ENCODE data around the gene ZNF208.
A peak's percentile ranks its signal among the peaks of the same experiment; 100 is the strongest.
"Not testable (repeated sequence)": the region's sequence is repeated elsewhere in the genome, so short reads cannot be mapped to it uniquely, and the experiment has no call there.

The ZNF208 gene

GRCh38 chr19:22010437-22011143 is at the start of gene ZNF208:
Gene ZNF208, minus strand, starts transcription at chr19:22010943. Its CDS starts 149 bp downstream, at chr19:22010794.
- DNase-seq = not testable (repeated sequence)

DNA sequence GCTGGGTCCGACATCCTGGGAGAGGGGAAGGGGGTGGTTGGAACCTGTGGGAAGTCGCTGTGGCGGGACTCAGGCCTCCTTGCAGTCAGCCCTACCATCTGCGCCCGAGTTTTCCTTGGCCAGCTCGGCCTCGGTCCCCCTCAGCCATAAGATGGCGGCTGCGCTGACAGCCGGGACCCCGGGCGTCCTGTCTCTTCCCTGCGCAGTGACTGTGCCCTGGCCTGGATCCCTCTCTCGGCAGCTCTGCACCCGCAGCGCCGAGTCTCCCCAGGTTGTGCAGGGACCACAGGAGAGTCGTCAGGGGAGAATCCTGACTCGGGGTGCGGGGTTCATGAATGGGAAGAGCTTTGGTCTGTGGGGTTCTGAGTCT is 41.9 kb upstream of the ZNF208 start:
- DNase-seq = peak; percentile 16

GRCh38 chr19:22041151-22041550 is 30.4 kb upstream of the ZNF208 start:
- DNase-seq = not testable (repeated sequence)

- no peak for DNase-seq
These were observed 19.9 kb upstream of the ZNF208 start for GRCh38 chr19:22030680-22031079.

DNA sequence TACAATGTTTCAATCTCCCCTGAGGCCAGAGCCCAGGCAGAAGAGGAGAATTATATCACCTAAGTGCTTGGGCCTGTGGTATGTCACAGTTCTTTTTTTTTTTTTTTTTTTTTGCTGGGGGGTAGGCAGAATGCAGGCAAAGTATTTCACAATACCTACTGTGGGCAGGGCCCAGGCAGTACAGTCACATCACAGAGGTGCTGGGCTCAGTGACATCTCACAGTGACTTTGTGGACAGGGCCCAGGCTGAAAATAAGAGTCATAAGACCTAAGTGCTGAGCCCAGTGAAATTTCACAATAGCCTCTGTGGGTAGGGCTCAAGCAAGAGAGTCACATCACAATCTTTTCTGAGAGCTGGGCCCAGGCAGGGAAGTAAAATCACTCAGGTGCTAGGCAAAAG is 15.9 kb upstream of the ZNF208 start:
- DNase-seq = no peak

DNA sequence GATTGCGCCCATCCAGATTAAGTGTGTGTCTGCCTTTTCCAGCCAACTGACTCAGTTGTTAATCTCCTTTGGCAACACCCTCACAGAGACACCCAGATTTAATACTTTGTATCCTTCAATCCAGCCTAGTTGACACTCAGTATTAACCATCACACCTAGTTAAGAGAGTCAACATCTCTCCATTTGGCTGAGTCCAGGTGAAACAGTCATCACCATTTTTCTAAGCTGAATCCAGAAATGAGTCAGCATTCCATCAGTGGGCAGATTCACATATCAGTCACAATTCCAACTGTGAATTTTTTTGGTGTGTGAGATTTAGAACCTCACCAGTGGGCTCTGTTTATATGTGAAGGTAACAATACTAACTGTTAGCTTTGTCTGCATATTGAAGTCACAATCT is 14.8 kb upstream of the ZNF208 start:
- DNase-seq = not testable (repeated sequence)

DNA sequence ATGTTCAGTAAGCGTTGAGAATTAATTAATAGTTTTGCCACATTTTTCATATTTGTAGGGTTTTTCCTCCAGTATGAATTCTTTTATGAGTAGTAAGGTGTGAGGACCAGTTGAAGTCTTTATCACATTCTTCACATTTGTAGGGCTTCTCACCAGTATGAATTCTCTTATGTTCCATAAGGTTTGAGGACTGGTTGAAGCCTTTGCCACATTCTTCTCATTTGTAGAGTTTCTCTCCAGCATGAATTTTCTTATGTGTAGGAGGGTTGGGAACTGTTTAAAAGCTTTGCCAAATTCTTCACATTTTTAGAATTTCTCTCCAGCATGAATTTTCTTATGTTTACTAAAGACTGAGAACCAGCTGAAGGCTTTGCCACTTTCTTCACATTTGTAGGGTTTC is 40.3 kb downstream of the ZNF208 start:
- DNase-seq = no peak

DNA sequence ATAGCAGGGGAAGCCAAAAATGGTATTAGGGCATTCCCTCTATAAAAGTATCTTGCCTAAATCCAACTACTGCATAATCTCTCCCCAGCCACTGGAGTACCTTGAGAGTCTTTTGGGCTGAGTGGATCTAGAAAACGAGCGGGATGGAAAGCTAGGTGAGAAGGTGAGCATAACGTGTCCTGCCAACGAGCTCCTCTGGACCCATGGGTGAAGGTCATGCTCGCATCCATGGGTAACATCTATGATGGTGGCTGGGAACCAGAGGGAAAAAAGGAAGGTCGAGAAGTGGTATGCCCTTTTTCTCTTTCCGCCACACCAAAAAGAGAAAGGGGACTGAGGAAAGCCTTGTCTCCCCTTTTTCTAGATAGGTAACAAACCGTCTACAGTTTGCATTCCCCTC is 63.0 kb downstream of the ZNF208 start:
- DNase-seq = no peak

GRCh38 chr19:21940684-21941083 is 70.1 kb downstream of the ZNF208 start:
- no peak for DNase-seq

- DNase-seq = no peak
These were observed 76.2 kb downstream of the ZNF208 start for GRCh38 chr19:21934593-21934992.

DNA sequence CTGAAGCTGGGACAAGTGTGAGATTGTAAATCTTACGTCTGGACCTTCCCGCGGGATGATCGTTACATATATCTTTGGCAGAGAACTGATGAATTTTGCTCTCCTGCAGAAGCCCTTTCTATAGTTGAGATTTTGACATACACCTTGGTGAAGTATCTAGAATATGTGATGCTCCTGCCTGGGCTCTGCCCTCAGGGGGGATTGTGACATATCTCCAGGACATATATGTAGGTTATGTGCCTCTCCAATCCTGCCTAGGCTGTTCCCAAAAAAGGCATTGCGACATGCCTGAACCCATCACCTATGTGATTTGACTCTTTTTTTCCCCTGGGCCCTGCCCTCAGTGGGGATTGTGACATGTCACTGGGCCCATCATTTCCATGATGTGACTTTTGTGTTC is 76.6 kb downstream of the ZNF208 start:
- DNase-seq = no peak

DNA sequence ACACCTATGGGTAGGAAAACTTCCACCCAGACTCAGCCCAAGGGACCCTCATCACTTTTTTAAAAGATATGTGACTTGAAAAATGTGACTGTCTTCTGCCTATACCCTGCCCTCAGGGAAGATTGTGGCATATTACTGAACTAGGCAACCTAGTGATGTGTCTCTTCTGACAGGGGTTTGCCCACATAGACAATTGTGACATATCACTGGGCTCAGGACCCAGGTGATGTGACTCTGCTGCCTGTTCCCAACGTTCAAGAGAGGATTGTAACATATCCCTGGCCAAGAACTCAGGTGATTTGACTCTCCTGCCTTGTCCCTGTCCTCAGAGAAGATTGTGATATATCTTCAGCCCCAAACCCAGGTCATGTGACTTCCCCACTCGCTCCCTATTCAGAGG is 88.5 kb downstream of the ZNF208 start:
- no peak for DNase-seq

DNA sequence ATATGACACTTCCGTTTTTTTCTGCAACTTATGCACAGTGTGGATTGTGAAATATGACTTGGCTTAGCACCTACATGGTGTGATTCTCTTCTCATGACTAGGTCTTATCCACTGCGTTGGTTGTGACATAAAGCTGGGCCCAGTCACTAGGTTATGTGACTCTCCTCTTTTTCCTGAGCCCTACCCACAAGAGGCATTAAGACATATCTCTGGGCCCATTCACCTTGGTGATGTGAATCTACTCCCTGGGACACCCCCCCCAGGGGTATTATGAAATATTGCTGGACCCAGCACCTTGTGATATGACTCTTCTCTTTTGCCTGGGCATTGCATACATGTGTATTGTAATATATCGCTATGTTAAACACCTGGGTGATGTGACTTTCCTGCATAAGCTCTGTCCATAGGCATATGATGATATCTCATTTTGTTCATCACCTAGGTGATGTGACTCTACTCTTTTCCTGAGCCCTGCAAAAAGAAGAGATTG is 89.0 kb downstream of the ZNF208 start:
- no peak for DNase-seq

DNA sequence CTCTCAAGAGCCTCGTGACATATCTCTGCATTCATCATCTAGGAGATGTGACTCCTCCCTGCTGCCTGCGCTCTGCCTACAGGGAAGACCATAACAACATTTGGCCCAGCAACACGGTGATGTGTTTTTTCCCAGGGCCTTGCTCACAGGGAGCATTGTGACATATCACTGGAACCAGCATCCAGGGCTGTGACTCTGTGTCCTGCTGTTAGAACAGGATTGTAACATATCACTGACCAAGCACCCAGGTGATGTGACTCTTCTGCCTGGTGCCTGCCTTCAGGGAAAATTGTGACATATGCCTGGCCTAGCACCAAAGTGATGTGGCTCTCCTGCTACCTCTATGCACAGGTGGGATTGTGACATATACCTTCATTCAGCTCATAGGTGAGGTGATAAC is 95.3 kb downstream of the ZNF208 start:
- no peak for DNase-seq

- no peak for DNase-seq
These were observed 98.1 kb downstream of the ZNF208 start for GRCh38 chr19:21912654-21913053.

GRCh38 chr19:21910318-21910717 is 100.4 kb downstream of the ZNF208 start:
- no peak for DNase-seq

DNA sequence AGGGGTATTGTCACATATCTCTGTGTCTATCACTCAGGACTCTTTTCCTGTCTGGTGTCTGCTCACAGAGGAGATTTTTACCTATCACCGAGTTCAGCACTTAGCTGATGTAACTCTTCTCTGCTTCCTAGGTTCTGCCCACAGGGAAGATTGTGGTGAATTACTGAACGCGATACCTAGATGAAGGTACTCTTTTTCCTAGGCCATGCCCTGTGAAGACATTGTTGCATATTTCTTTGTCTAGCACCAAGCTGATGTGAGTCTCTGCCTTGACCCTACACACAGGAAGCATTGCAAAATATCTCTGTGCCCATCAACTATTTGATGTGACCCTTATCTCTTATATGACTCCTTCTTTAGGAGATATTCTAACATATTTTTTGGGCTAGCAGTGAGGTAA is 102.7 kb downstream of the ZNF208 start:
- DNase-seq = no peak

DNA sequence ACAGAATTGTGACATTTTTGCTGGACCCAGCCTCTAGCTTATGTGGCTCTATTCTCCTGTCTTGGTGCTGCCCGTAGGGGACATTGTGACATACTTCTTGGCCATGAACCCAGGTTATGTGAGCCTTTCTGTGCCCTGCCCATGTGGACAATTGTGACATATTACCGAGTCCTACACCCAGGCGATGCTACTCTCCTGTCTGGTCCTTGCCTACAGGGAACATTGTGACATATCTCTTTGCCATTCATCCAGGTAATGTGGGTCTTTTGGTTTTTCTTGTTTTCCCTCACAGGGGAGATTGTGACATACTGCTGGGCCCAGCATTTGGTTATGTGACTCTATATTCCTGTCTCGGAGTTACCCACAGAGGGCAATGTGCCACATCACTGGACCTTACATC is 103.2 kb downstream of the ZNF208 start:
- no peak for DNase-seq

- DNase-seq = no peak
These were observed 108.2 kb downstream of the ZNF208 start for GRCh38 chr19:21902571-21902970.

DNA sequence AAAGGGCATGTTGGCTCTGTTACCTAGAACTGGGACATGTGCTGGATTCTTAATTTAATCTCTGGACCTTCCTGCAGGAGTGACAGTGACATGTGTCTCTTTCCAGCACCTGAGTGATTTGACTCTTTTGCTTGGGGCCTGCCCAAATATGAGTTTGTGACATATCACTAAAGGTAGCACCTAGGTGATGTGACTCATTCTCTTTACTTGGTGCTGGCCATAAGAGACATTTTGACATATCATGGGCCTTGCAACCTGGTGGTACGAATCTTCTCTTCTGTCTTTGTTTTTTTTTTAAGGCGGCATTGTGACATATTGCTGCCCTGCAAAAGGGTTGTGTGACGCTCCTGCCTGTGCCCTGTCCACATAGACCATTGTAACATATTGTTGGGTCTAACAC is 108.9 kb downstream of the ZNF208 start:
- no peak for DNase-seq

DNA sequence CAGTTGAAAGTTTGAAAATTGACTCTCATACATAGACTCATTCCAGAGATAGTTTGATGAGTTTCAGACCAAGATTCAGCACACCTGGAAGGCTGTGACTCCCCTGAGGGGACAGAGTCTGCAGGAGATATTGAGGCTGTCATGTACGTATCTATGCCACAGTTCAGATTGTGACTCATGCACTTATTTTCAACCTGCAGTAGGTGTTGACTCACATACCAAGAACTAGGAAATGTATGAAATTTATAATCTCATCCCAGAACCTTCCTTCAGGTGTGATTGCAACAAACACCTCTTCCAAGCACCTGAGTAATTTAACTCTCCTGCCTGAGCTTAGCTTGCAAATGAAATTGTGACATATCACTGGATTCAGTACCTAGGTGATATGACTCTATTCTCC is 110.3 kb downstream of the ZNF208 start:
- DNase-seq = no peak

DNA sequence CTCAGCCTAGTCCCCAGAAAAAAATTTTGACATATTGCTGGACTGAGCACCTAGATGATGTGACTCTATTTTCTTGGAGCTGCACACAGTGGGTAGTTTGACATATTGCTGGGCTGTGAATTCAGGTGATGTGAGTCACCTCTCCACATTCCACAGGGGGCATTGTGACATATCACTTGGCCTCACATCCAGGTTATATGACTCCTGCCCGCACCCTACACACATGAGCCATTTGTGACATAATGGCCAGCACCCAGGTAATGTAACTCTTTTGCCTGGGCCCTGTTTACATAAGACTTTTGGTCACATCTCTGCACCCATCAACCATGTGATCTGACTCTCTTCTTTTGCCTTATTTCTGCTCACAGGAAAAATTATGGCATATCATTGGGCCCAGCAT is 119.7 kb downstream of the ZNF208 start:
- no peak for DNase-seq

DNA sequence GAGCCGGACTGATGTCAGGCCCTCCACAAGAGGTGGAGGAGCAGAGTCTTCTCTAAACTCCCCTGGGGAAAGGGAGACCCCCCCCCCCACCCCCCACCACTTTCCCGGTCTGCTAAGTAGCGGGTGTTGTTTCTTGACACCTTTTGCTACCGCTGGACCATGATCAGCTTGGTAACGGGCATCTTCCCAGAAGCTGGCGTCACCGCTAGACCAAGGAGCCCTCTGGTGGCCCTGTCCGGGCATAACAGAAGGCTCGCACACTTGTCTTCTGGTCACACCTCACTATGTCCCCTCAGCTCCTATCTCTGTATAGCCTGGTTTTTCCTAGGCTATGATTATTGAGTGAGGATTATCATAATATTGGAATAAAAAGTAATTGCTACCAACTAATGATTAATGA is 120.7 kb downstream of the ZNF208 start:
- peak; percentile 19 for DNase-seq

DNA sequence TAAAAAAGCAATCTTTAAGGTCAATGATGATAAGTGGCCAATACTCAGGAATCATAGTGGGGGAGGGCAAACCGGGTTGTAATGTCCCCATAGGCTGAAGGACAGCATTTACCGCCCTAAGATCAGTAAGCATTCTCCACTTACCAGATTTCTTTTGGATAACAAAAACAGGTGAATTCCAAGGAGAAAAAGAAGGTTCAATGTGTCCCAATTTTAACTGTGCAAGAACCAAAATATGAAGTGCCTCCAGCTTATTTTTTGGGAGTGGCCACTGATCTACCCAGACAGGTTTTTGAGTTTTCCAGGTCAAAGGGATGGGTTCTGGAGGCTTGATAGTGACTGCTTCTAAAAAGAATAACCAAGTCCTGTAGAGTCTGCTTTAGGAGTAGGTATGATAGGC is 125.2 kb downstream of the ZNF208 start:
- not testable (repeated sequence) for DNase-seq

GRCh38 chr19:21884786-21885185 is 126.0 kb downstream of the ZNF208 start:
- not testable (repeated sequence) for DNase-seq

Data from right hindlimb (tissue), 1 donor.